ENCODE data around the gene SLC25A1. TPM values are rescaled to one million over a fixed set of nuclear protein-coding genes. Genes with fewer than 3 reads are reported as not detected.
A peak's percentile ranks its signal among the peaks of the same experiment; 100 is the strongest.

SLC25A1 gene
- total RNA-seq, 1 experiment from 2014 or later = 162 TPM

DNA sequence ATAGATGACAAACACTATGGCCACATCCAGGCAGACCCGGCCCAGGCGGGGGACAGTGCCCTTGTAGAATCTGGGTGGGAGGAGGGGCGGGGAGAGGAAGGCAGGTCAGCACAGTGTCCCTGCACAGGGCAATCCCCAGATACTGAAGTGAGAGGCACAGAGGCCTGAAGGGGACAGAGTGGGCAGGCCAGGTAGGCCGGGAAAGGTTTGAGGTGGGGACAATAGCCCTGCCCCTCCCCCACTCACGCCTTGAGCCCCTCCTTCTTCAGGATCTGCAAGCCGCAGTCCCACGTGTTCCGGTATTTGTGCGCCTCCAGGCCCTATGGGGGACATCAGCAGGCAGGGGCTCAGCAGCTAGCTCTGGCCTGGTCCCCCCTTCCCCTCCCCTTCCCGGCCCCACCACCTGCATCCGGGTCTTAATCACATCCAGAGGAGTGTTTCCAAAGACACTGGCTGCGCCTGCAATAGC lies 2.3 kb downstream of the SLC25A1 start:
- Histone ChIP-seq H3K4me3 (ENCODE audit: low read depth in 2 of 2, low read length in 2 of 2) (peak overlapping the region in 1 of 2 experiments; percentile 57; a peak in 1 of 4 replicates), H3K4me1 (ENCODE audit: control insufficient read depth, insufficient read depth, low read length) (peaks cover 44% of the 10 kb centered on the region), H3K27ac (ENCODE audit: low read length) (peak overlapping the region; percentile 74), H3K9me3 (ENCODE audit: control insufficient read depth, insufficient read depth, low read depth, low read length) (no peaks in the 10 kb centered on the region), H3K36me3 (ENCODE audit: control insufficient read depth, insufficient read depth, low read length) (no peaks in the 10 kb centered on the region; the same call in 1 of the 2 replicates), H3K27me3 (ENCODE audit: control insufficient read depth, insufficient read depth, low read length) (no peaks in the 10 kb centered on the region)
- no TSS peak for BruUV-seq (replicated peaks)
- in situ Hi-C loops (cut with HindIII; ENCODE audit: low pct_unique_long_range_greater_than_20kb, low sequenced_read_pairs) = no loop called here
- POLR2A ChIA-PET = interaction anchor here (0.7 kb wide), 1 partner anchor 55 kb away, joined by 11 read pairs; no protein-coding TSS in a partner anchor
- DNase-seq (ENCODE audit: low read depth, low spot score) (no peak), ATAC-seq (no peak)
- CTCF ChIA-PET = no interaction called here
- TF ChIP-seq, protein P1, sequence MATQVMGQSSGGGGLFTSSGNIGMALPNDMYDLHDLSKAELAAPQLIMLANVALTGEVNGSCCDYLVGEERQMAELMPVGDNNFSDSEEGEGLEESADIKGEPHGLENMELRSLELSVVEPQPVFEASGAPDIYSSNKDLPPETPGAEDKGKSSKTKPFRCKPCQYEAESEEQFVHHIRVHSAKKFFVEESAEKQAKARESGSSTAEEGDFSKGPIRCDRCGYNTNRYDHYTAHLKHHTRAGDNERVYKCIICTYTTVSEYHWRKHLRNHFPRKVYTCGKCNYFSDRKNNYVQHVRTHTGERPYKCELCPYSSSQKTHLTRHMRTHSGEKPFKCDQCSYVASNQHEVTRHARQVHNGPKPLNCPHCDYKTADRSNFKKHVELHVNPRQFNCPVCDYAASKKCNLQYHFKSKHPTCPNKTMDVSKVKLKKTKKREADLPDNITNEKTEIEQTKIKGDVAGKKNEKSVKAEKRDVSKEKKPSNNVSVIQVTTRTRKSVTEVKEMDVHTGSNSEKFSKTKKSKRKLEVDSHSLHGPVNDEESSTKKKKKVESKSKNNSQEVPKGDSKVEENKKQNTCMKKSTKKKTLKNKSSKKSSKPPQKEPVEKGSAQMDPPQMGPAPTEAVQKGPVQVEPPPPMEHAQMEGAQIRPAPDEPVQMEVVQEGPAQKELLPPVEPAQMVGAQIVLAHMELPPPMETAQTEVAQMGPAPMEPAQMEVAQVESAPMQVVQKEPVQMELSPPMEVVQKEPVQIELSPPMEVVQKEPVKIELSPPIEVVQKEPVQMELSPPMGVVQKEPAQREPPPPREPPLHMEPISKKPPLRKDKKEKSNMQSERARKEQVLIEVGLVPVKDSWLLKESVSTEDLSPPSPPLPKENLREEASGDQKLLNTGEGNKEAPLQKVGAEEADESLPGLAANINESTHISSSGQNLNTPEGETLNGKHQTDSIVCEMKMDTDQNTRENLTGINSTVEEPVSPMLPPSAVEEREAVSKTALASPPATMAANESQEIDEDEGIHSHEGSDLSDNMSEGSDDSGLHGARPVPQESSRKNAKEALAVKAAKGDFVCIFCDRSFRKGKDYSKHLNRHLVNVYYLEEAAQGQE (IDR thresholded peaks at IDR 0.05; ENCODE audit: insufficient read depth in 1 of 2, low read depth in 2 of 2, low read length in 1 of 2) = no peak
- no peak for TF ChIP-seq TCF7L2 (IDR thresholded peaks at IDR 0.05; ENCODE audit: low read depth, low read length)
- TF ChIP-seq, protein P2, sequence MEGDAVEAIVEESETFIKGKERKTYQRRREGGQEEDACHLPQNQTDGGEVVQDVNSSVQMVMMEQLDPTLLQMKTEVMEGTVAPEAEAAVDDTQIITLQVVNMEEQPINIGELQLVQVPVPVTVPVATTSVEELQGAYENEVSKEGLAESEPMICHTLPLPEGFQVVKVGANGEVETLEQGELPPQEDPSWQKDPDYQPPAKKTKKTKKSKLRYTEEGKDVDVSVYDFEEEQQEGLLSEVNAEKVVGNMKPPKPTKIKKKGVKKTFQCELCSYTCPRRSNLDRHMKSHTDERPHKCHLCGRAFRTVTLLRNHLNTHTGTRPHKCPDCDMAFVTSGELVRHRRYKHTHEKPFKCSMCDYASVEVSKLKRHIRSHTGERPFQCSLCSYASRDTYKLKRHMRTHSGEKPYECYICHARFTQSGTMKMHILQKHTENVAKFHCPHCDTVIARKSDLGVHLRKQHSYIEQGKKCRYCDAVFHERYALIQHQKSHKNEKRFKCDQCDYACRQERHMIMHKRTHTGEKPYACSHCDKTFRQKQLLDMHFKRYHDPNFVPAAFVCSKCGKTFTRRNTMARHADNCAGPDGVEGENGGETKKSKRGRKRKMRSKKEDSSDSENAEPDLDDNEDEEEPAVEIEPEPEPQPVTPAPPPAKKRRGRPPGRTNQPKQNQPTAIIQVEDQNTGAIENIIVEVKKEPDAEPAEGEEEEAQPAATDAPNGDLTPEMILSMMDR (IDR thresholded peaks at IDR 0.05) = no peak
- no peak for TF ChIP-seq POLR2AphosphoS5 (IDR thresholded peaks at IDR 0.05; ENCODE audit: low read depth, low read length)
- no peak for TF ChIP-seq SIN3A (IDR thresholded peaks at IDR 0.05; ENCODE audit: borderline replicate concordance, insufficient read depth, low read depth, low read length)
- intact Hi-C loops (cut with micrococcal nuclease; ENCODE audit: unreplicated experiment) = no loop called here

DNA sequence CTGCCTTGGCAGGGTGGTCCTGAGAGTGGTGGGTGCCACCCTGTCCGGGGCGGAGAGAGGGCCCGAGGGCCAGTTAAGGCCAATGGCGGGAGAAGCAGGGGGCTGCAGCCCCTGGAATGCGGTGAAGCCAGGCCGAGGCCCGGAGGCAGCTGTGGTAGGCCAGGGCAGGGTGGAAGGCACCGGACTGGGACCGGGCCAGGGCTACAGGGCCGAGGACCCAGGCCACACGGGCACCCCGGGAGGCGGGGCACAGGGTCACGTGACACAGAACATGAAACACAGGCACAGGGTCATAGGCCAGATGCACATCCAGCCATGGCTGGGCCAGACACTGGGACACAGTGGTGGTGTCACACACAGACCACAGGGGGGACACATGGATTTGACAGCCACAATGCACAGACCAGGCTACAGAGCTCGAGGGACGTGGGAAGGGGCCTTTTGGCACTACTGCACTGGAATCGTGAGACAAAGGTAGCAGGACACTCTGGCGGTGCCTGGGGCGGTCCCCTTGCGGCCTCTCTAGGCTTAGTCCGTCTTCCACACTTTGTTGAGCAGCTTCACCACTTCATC lies 2.8 kb downstream of the SLC25A1 start:
- peaks cover 45% of the 10 kb centered on the region for H3K4me1 ChIP-seq (ENCODE audit: control insufficient read depth, insufficient read depth, low read length)
- POLR2A ChIA-PET = no interaction called here
- no peaks in the 10 kb centered on the region for H3K9me3 ChIP-seq (ENCODE audit: control insufficient read depth, insufficient read depth, low read depth, low read length)
- no peak overlapping the region for H3K4me3 ChIP-seq (ENCODE audit: low read depth in 2 of 2, low read length in 2 of 2)
- CTCF ChIA-PET = no interaction called here
- intact Hi-C loops (cut with micrococcal nuclease; ENCODE audit: unreplicated experiment) (no loop called here), in situ Hi-C loops (cut with HindIII; ENCODE audit: low pct_unique_long_range_greater_than_20kb, low sequenced_read_pairs) (no loop called here)
- no TSS peak for BruUV-seq (replicated peaks)
- no peaks in the 10 kb centered on the region for H3K27me3 ChIP-seq (ENCODE audit: control insufficient read depth, insufficient read depth, low read length)
- H3K36me3 ChIP-seq (ENCODE audit: control insufficient read depth, insufficient read depth, low read length) = no peaks in the 10 kb centered on the region; the same call in 1 of the 2 replicates
- ATAC-seq = no peak
- peak overlapping the region; percentile 87 for H3K27ac ChIP-seq (ENCODE audit: low read length)
- DNase-seq (ENCODE audit: low read depth, low spot score) = no peak
- TF ChIP-seq, protein P2 (IDR thresholded peaks at IDR 0.05) = no peak
- TF ChIP-seq POLR2AphosphoS5 (IDR thresholded peaks at IDR 0.05; ENCODE audit: low read depth, low read length) (no peak), TCF7L2 (IDR thresholded peaks at IDR 0.05; ENCODE audit: low read depth, low read length) (no peak), SIN3A (IDR thresholded peaks at IDR 0.05; ENCODE audit: borderline replicate concordance, insufficient read depth, low read depth, low read length) (no peak)

All from Panc1 (cell line).